Keratinocyte (primary cell): ENCODE measurements around the gene TRUB1.

Source experiments
- CTCF ChIP-seq, 3 experiments: IDR thresholded peaks in 1 of 3; conservative IDR thresholded peaks in 1 of 3; optimal IDR thresholded peaks in 1 of 3; 2 replicates in 2 of 3; 3 replicates in 1 of 3; pipeline versions ENCODE3 to v1.5.1; 2011; ENCODE audit warnings: low read length in 3 of 3, mild to moderate bottlenecking in 3 of 3, moderate library complexity in 2 of 3, control low read depth in 1 of 3, inconsistent platforms in 1 of 3; ENCODE audit not compliant: insufficient read depth in 2 of 3; ENCODE audit errors: extremely low read depth in 1 of 3
- EZH2 ChIP-seq: IDR thresholded peaks from one replicate; pipeline ENCODE4 v1.6.1; 2012; ENCODE audit warnings: inconsistent platforms, mild to moderate bottlenecking, low read length, moderate library complexity

GRCh38 chr10:115023715-115024114, 85.7 kb downstream of the TRUB1 start:
- TF ChIP-seq CTCF (optimal IDR thresholded peaks at IDR 0.05 in 1 of 3, IDR thresholded peaks at IDR 0.05 in 1 of 3, conservative IDR thresholded peaks at IDR 0.05 in 1 of 3; ENCODE audit: extremely low read depth in 1 of 3, insufficient read depth in 2 of 3, low read length in 3 of 3) = no peak
- no peak for TF ChIP-seq EZH2
